Measurements from ENCODE around the gene PLEKHG4. TPM values are rescaled to one million over a fixed set of nuclear protein-coding genes. Genes with fewer than 3 reads are reported as not detected.
A peak's percentile ranks its signal among the peaks of the same experiment; 100 is the strongest.

The PLEKHG4 gene
- total RNA-seq, 1 experiment from 2014 or later, result 13.9 TPM

DNA sequence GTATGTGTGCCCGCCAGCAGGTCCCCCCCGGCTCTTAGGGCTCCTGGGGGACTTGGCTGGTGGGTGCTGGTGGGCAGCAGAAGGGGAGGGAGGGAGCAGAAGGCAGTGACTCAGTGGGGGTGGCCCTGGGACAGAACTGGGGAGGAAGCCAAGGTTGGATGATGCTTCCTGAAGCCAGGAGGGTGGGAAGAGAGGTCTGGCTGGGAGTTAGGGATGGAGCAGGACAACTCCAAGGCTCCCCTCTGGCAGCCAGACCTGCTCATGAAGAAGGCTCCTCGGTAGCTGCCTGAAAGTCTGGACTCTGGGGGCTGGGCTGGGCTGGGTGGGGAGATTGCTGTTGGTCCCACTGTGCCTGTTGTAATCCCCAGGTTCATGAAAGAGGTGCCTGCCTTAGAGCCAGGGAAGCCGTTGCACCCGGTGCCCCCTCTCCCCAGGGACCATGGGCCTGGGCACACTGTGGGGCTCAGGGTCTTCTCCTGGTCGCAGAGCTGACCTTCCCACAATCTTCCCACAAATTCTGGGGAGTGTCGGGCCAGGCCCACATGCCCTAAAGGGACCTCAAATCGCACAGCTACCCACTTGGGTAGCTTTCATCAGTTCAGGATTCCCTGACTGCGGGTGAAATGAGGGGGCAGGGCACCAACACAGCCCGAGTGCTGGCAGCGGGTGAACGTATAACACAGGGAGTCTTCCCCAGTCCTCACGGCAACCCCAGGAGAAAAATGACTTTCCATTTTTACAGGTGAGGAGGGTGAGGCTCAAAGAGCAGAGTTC, 1.1 kb upstream of the PLEKHG4 start:
- no peak overlapping the region for H3K18ac ChIP-seq (ENCODE audit: insufficient read length, low read depth, low read length)
- H3K9ac ChIP-seq (ENCODE audit: extremely low read depth, insufficient read length, low read length), result no peak overlapping the region
- no peaks in the 10 kb centered on the region for H3K79me1 ChIP-seq (ENCODE audit: insufficient read depth, low read depth, low read length, poor library complexity, severe bottlenecking)
- peaks cover 3% of the 10 kb centered on the region in 2 experiments; a peak in 3 of 4 replicates for H3K4me1 Mint-ChIP-seq
- H2AFZ ChIP-seq (ENCODE audit: low read length), result no peak overlapping the region
- H3K23me2 ChIP-seq (ENCODE audit: insufficient read length, low read depth, low read length, poor library complexity, severe bottlenecking), result peaks cover 6% of the 10 kb centered on the region
- H3K9me3 ChIP-seq (ENCODE audit: control insufficient read depth, low read depth, low read length), result no peaks in the 10 kb centered on the region
- H4K8ac ChIP-seq (replicated peaks; ENCODE audit: insufficient read length, low read depth, low read length), result no peak overlapping the region
- no peaks in the 10 kb centered on the region for H3K9me3 Mint-ChIP-seq
- H3K4me2 ChIP-seq (ENCODE audit: insufficient read depth, insufficient read length, low read length), result peak overlapping the region; percentile 41
- no peak overlapping the region for H2BK12ac ChIP-seq (ENCODE audit: insufficient read length, low read depth, low read length)
- H3T11ph ChIP-seq (ENCODE audit: low read length), result no peak overlapping the region
- H3K23ac ChIP-seq (ENCODE audit: insufficient read length, low read depth, low read length), result no peak overlapping the region
- H3K27me3 ChIP-seq (ENCODE audit: insufficient read depth, low read length), result no peaks in the 10 kb centered on the region
- H3K36me3 Mint-ChIP-seq (ENCODE audit: insufficient read depth in 1 of 3, low read depth in 3 of 3), result peaks cover 0 to 12% (median 4%) of the 10 kb centered on the region in 3 experiments; a peak in 3 of 7 replicates
- no peak overlapping the region for H3K27ac Mint-ChIP-seq
- H3K27ac ChIP-seq (ENCODE audit: insufficient read length, low read depth, low read length), result no peak overlapping the region
- H3K4me1 ChIP-seq (ENCODE audit: insufficient read depth, low read length), result no peaks in the 10 kb centered on the region
- WGBS (ENCODE audit: extremely low coverage, insufficient read length, low lambda C conversion rate), result no CpG with 5 or more reads among the region's 13 CpGs
- no peak overlapping the region for H2AK5ac ChIP-seq (ENCODE audit: insufficient read length, low read length)
- H4K91ac ChIP-seq (ENCODE audit: insufficient read length, low read depth, low read length), result no peak overlapping the region
- no peak overlapping the region for H3K56ac ChIP-seq (ENCODE audit: insufficient read length, low read depth, low read length)
- no peak overlapping the region for H3K4ac ChIP-seq (ENCODE audit: low read depth, low read length)
- H3K27me3 Mint-ChIP-seq (ENCODE audit: low read depth), result peaks cover 12% of the 10 kb centered on the region
- no peak overlapping the region for H3K14ac ChIP-seq (ENCODE audit: insufficient read depth, low read length)
- no peaks in the 10 kb centered on the region for H3K79me2 ChIP-seq (ENCODE audit: insufficient read depth, low read length)
- no peak for DNase-seq
- H4K5ac ChIP-seq (ENCODE audit: insufficient read length, low read depth, low read length), result no peak overlapping the region
- H2BK20ac ChIP-seq (ENCODE audit: low read depth, low read length, poor library complexity, severe bottlenecking), result no peak overlapping the region
- H3K4me3 Mint-ChIP-seq, result peak overlapping the region; percentile 70 to 81
- TF ChIP-seq, protein P1, sequence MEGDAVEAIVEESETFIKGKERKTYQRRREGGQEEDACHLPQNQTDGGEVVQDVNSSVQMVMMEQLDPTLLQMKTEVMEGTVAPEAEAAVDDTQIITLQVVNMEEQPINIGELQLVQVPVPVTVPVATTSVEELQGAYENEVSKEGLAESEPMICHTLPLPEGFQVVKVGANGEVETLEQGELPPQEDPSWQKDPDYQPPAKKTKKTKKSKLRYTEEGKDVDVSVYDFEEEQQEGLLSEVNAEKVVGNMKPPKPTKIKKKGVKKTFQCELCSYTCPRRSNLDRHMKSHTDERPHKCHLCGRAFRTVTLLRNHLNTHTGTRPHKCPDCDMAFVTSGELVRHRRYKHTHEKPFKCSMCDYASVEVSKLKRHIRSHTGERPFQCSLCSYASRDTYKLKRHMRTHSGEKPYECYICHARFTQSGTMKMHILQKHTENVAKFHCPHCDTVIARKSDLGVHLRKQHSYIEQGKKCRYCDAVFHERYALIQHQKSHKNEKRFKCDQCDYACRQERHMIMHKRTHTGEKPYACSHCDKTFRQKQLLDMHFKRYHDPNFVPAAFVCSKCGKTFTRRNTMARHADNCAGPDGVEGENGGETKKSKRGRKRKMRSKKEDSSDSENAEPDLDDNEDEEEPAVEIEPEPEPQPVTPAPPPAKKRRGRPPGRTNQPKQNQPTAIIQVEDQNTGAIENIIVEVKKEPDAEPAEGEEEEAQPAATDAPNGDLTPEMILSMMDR (conservative IDR thresholded peaks at IDR 0.05), result no peak; the same call in 2 of the 3 replicates
- H2BK15ac ChIP-seq (ENCODE audit: low read depth, low read length), result no peak overlapping the region
- H2BK120ac ChIP-seq (ENCODE audit: low read depth, low read length, poor library complexity, severe bottlenecking), result no peak overlapping the region
- H2BK5ac ChIP-seq (ENCODE audit: insufficient read length, low read length), result no peak overlapping the region
- H4K20me1 ChIP-seq (ENCODE audit: control insufficient read depth, insufficient read depth, insufficient read length), result no peaks in the 10 kb centered on the region

All from H9 (cell line).